ENCODE measurements around the gene AKT1S1.
"Not testable (repeated sequence)": the region's sequence is repeated elsewhere in the genome, so short reads cannot be mapped to it uniquely, and the experiment has no call there.

Gene AKT1S1

DNA sequence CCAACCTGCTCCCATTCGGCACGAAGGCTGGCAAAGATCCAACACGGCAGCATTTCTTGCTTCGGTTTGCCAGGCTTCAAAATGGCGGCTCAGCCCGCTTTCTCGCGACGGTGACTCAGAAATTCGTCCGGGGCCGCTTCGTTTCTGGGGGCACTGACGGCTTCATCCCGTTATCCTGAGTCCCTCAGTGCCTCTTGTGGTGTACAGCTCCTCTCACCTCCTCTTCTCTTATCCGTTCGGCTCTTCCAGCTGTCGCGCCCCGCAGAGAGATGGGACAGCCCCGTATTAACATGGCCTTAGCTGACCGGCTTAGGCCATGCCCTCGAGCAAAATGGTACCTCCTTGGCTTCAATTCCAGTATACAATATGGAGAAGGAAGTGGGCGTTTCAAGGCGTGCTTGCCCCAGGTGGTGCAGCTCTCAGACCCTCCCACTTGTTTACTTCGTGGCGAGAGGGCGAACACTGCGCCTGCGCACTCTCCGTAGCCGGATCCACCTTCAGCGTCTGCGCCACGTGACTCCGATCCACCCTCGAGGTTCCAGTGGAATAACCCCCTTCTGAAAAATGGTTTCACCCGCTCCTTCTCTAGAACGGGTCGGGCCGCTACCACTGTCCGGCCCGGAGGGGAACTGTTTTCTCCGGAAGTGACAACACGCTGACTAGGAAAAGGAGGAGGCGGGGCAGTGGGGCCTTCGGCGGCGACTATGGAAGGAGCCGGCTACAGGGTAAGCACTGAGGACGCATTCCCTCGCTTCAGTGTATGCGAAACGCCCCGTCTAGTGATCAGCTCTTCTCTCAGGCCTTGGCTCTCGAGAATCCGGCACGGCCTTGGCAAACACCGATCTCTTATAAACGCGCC, at the start of gene AKT1S1, which contains the start of gene TBC1D17:
Gene AKT1S1, minus strand, starts transcription at position 336 of the 859 bp plus-strand sequence. CDS start 4,060 bp downstream, outside the sequence.
Gene TBC1D17, plus strand, starts transcription at position 683 of the 859 bp plus-strand sequence. Its CDS starts 22 bp downstream, at position 705.
- peak; percentile 98 for DNase-seq

DNA sequence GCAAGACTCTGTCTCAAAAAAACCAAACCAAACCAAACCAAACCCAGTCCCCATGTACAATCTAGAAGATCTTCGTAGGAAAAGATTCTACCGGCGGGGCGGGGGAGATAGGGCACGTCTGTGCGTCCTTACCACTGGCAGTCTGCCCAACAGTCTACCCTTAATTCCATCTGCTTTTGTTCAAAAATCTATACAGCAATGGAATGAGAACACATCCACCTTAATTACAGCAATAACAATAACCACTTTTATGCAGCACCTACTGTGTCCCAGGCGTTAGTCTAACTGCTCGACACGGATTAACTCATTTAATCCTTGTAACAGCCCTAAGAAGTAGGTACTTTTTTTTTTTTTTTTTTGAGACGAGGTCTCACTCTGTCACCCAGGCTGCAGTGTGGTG, 49.4 kb upstream of the AKT1S1 start:
- DNase-seq: no peak

DNA sequence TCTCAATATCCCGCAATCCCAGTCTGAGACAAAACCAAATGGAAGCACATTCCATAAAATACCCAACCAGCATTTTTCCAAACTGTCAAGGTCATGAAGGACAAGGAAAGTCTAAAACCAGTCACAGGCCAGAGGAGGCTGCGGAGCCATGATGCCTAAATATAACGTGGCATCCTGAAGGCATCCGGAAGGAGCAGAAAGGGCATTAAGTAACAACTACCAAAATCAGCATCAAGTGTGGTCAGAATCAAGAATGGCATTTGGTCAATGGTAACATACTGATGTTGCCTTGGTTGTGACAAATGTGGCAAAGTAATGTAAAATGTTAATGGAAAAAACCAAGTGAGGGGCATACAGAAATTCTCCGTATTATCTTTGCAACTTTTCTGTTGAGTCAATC, 48.3 kb upstream of the AKT1S1 start:
- DNase-seq: no peak

DNA sequence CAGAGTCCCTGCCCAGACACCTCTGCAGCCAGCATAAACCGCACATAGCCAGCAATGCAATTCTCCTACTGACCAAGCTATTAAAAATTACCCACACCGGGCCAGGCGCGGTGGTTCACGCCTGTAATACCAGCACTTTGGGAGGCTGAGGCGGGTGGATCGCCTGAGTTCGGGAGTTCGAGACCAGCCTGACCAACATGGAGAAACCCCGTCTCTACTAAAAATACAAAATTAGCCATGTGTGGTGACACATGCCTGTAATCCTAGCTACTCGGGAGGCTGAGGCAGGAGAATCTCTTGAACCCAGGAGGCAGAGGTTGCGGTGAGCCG, 47.7 kb upstream of the AKT1S1 start:
- not testable (repeated sequence) for DNase-seq

DNA sequence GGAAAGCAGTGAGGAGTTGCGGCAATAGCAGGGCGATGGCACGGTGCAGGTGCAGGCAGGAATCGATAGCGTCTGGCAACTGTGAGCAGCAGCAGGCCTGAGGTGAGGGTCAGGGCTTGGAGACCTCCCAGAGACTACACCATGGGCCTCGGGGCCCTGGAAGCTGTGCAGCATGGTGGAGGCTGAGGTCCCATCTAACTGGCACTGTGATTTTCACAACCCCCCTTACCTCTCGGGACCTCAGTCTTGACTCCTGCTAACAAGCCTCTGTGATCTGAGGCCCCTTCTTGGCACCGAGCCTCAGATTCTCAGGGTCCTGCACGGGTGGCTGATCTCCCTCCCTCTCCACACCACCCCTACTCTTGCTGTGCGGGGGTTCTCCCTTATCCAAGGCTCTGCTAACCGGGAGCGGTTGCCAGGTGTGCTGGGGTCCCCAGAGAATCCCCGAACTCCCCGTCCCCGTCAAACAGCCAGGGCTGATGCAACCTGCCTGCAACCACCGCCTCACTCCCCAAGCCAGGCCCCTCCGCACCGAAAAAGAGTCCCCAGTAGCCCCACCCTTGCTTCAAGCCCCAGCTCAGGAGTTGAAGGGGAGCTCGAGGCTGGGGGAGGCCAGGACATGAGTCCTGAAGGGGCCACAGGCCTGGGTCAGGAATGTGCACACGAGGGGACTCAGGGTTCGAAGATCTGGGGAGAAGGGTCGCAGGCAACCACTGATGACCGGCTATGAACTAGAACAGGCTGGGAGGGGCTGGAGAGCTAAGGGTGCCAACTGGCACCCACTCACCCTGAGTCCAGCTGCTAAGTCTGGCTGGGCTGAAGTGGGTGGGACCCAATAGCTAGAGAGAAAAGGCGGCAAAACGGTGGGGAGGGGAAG, 47.1 kb upstream of the AKT1S1 start:
- no peak for DNase-seq

DNA sequence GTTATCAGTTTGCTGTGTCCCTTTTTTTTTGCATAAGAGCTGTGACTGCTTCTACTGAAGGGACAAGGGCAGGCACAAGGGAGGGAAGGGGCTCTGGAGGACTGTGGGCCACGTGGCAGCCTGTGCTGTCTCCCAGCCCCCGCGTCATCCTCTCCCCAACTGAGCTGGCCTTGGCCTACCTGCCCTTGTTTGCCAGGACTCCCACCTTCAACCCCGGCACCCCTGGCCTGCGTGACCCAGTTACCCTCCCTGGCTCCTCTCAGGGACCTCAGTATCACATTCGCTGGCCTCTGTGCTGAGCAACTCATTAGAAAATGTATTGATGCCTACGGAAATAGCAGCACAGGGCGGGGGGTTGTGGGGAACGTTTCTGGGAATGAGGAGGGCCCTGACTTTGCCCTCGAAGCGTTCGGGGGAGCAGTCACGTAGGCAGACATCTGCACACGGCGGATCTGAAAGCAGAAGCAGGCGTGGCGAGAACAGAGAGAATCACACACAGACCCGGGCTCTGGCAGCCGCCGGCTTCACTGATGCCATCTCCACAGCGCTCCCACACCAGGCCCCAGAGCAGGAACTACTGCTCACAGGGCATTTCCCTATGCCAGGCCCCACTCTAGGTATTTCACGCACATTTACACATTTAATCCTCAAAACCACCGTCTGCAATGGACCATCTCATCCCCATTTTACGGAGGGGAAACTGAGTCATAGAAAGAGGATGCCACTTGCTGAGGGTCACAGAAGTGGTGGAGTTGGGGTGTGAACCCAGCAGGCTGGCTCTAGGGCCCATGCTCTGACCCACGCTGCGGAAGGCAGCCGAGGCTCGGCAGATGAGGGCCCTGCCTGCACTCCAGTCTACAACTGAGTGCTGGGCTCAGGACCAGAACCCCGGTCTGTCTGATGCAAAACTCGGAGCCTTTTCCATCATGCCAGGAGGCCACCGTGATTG, 46.2 kb upstream of the AKT1S1 start:
- no peak for DNase-seq

DNA sequence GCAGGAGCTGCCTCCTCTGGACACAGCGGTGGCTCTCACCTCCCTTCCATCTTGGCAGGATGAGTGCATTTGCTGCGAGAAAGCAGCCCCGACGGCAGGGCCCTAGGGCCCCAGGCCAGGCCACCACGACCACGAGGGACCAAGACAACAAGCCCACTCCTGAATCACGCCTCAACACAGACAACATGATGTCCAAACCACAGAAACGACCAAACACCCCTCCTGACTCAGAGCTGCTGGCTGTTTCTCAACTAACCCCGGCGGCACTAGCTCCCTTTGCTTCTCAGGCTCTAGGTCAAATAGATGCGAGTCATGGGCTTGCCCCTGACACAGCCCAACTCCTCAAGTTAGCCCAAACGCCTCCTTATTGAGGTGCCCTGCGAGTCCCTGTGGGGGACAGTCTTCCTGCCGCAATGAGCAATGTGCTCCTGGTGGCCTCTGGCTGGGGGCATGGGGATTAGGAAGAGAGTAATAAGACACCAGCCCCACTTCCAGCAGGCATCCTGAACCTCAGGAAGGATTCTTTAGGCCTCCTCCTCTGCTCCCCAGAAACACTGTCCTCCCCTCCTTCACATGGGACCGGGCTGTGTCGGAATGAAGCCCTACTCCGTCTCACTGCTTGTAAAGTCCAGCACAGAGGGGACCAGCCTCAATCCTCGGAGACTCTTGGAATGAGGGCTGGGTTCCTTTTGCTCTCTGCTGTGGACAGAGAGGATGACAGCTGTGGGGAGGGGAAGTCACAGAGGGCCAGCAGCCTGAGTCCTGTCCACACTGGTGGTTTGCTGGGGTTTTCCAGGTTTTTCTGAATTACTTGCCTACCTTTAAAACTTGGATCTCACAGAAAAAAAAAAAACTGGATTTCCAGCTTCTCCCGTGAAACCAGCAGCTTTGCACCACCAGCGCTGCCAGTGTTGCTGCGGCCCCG, 45.0 kb upstream of the AKT1S1 start:
- DNase-seq: no peak

DNA sequence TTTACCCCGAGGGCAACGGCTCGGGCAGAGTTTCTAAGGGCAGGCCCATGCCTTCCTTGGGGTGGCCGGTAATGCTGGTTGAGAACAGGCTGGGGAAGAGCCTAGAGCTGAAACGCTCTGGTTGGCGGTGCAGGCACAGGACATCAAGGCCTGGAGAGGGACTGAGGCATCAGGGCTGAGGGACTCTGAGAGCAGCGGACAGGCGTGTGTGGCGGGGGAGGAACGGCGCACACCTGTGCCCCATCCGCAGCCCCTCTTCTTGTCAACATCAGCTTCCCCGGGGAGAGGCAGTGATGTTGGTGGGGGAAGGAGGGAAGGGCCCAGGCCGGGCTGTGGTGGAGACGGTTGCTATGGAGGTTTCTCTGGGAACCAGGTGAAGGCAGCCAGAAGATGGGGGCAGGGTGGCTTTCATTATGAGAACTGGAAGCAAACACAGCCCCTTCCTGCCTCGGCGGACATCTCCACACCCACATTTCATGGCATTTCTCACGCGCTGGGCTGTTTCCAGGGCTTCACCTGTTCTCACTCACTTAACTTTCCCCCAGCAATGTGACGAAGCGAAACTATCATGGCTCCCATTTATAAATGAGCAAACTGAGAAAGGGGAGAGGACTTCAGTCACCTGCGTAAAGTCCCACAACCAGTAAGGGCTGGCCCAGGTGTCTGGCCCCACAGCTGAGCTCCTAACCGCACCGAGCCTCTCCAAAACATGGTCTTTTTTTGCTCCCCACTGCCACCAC, 43.6 kb upstream of the AKT1S1 start:
- DNase-seq: no peak

DNA sequence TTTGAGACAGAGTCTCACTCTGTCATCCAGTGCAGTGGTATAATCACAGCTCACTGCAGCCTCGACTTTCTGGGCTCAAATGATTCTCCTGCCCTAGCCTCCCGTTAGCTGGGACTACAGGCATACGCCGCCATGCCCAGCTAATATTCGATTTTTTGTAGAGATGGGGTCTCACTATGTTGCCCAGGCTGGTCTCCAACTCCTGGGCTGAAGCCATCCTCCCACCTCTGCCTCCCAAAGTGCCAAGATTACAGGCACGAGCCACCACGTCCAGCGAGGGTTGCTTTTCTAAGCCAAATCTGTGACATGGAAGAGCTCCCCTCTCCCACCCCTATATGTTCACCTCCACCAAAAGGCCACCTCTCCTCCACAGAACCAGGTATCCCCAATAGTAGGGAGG, 40.9 kb upstream of the AKT1S1 start:
- DNase-seq: no peak

DNA sequence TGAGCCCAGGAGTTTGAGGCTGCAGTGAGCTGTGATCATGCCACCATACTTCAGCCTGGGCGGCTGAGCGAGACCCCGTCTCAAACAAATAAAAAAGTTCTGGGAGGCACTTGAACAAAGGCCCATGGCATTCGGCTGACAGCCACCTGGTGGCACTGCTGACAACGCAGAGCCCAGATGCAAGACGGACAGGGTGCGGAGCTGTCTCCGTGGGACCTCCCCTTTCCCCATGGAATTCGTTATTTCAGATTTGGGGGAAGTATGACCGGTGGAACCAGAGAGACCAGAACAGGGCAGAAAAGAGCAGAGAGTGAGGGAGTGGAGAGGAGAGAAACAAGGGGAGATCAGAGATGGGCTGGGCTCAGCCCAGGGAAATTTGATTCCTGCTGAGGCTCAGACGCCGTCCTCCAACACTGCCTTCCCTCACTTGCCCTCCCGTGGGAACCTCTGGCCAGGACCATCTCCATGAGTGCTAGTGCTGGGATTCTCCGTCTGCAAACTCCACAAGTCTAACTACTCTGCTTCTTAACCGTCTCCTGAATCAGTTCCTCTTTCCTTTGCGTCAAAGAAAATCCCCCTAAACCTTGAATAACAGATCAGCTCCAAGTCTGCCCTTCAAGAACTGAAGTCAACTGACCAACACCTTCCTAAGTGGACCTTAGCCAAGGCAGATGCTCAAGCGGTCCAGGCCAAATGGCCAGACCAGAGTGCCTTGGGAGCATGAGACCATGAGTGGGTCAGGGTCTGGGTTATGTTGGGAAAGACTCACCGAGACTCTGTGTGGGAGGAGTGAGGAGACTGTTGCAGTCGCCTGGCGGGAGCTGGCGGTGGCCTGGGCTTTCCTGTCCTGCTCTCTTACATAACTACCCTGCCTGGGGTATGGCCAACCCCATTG, 39.9 kb upstream of the AKT1S1 start:
- DNase-seq: no peak

DNA sequence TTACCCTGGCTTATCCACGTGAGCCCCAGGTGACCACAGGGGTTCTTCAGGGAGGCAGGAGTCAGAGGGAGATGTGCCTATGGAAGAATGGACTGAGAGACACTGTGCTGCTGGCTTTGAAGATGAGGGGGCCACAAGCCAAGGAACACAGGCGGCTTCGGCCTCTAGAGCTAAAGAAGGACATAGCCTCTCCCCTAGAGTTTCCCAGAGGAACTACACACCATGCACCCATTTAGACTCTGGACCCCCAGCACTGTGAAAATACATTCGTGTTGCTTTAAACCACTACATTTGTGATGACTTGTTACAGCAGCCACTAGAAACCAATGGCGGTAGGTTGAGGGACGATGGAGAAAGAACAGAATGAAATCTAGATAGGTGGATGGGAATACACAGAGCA, 38.1 kb upstream of the AKT1S1 start:
- DNase-seq: no peak

DNA sequence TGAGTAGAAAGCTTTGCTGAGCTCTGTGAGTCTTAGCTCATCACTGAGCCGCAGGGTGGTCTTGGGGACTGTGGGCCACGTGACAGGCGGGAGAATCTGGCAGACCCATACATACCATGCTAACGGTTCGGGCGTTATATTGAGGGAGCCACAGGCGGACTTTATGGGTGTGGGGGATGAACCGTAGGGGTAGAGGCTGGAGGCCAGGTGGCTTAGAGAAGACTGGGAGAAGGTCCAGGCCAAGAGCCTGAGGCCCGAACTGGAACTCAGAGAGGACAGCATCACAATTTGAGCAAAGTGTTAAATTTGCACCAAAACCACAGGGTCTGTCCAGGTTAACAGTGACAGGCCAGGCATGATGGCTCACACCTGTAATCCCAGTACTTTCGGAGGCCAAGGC, 36.6 kb upstream of the AKT1S1 start:
- no peak for DNase-seq

DNA sequence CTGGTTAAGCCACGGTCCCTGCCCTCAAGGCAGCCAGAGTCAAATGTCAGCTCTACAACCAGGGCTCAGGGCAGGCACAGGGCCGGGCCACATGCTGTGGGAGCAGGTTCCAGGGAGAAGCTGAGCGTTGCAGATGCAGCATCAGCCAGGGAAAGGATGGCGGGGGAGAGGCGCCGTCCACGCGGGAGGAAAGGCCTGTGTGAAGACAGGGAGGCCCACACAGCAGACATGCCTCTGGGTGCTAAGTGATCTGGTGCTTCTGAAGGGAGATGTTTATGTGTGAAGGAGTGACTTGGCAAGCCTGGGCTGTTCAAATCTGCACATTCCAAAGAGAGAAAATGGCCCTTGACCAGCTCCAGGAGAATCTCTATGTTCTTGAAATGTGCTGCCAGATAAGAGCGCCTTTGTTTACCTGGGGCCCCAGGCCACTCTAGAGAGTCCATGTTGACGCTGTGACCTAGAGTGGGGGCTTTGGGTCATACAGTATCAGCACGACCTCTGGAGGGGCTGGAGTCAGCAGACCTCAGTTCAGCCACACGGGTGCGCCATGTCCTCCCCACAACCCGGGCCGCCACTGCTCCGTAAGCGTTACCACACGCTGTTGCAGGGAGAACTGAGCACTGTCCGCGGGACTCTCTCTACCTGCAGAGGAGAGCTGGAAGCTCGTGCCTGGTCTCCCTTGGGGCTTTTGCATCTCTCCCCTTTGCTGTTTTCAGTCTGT, 36.0 kb upstream of the AKT1S1 start:
- DNase-seq: no peak

DNA sequence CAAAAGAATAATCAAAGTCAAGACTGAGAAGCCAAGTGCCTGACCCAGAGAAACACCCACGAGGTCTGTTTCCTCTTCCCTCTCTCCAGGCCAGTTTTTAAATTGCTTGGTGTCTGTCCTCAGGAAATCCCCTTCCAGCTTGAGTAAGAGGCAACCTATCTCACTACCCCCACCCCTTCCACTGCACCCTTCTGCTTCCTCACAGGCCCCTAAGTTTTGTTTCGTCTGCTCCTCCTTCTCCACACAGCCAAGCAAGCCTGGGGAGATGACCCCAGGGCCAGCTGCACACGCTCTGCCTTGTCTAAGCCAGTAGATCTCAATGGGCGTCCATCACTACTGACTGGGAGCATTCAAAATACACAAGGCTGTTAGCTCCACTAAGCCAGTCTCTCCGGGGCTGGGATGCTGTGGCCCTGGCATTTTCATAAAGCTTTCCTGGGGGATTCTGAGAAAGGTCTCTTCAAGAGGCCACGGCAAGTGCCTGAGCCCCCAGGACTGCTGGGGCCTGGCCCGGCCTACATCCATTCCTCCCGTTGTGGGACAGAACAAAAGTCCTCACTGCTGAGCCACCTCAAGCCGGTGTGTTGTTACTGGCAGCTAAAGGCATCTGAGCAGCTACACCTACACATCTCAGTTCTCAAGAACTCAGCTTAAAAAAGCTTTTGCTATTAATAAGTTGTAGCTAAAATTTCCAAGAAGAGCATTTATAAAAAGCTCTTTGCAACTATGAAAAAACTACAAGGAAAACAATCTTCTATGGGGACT, 34.4 kb upstream of the AKT1S1 start:
- DNase-seq: no peak

DNA sequence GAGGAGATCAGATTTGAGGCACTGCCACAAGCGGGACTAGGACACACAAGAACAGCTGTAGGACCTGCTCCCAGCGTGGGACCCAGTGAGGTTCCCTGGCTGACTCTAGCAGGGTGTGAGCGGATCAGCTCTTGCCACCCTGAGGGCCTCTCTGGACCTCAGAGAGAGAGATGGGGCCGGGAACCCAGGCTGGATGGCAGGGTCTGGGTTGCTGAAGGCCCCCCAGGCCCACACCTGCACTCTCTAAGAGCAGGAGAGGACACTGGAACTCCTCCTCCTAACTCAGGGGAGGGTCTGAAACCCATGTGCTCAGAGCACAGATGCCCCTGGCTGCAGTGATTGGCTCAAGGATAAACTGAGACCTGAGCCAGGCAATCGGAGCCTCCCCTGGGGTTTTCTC, 33.0 kb upstream of the AKT1S1 start:
- DNase-seq: no peak

DNA sequence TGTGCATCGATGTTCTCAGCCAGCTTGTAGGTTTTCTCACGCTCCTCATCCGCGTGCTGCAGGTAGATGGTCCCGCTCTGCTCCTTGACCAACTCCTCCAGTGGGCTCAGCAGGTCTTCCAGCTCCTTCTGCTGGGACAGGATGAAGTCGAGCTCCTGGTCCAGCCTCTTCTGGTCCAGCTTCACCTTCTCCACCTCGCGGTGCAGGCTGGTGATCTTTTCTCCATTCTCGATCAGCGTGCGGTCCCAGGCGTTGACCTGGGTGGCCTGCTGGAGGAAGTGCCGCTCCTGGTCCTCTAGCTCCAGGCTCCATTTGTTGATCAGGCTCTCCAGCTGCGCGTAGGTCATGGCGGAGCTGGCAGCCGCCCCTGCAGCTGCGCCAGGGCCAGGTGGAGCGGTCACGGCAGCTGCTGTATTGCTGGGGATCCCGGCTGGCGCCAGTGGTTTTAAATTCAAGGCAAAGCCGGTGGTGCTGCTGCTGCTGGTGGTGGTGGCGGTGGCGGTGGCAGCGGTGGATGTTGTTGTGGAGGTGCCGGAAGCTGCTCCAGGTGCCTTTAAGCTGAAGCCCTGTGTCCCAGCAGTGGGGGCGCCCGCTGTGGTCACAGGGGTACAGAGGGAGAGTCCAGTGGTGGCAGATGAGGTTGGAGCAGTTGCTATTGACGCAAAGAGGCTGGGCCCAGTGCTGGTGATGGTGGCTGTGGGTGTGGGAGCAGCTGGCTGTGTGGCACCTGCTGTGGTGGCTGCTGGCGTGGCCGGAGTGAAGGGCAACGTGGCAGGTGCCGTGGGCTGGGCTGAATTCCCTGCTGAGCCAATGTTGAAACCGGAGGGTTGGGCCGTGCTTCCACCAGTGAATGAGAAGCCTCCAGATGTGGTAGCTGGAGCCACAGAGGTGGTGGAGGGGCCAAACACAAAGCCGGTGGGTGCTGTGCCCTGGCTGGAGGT, 31.6 kb upstream of the AKT1S1 start:
- DNase-seq: no peak
